SK-N-SH treated with all-trans-retinoic acid at 6 μM for 48 hours (cell line): ENCODE results near the gene MMD.

Experiments
- ATAC-seq: fragments of 200-7000 bp; cut with Tn5 transposase; 3 replicates; pipeline ENCODE4 v1.9.1; 2020; ENCODE audit warnings: mild to moderate bottlenecking, moderate library complexity
- ARNTL ChIP-seq: fragments of 450-650 bp; formaldehyde crosslinking; IDR thresholded peaks from 2 replicates; pipeline ENCODE4 v1.5.0; 2020; ENCODE audit warnings: low read depth, mild to moderate bottlenecking, moderate library complexity, borderline replicate concordance
- BACH2 ChIP-seq: fragments of 250-450 bp; sonication (Bioruptor Pico); IDR thresholded peaks from 2 replicates; pipeline ENCODE4 v1.9.0; 2021; ENCODE audit warnings: mild to moderate bottlenecking, borderline replicate concordance
- CREB5 ChIP-seq: fragments of 250-450 bp; sonication (Bioruptor Pico); IDR thresholded peaks from 2 replicates; pipeline ENCODE4 v1.5.1; 2020; ENCODE audit warnings: low read depth, mild to moderate bottlenecking, moderate library complexity
- CSDC2 ChIP-seq: fragments of 250-450 bp; sonication (Bioruptor Pico); IDR thresholded peaks from 2 replicates; pipeline ENCODE4 v1.5.0; 2020; ENCODE audit warnings: mild to moderate bottlenecking, moderate library complexity
- ESRRG ChIP-seq: fragments of 250-450 bp; sonication (Bioruptor Pico); IDR thresholded peaks from 2 replicates; pipeline ENCODE4 v1.6.1; 2021; ENCODE audit warnings: mild to moderate bottlenecking
- GLIS3 ChIP-seq: fragments of 250-450 bp; sonication (Bioruptor Pico); IDR thresholded peaks from 2 replicates; pipeline ENCODE4 v1.5.0; 2020; ENCODE audit warnings: mild to moderate bottlenecking, moderate library complexity
- ISL1 ChIP-seq: fragments of 250-450 bp; sonication (Bioruptor Pico); IDR thresholded peaks from 2 replicates; pipeline ENCODE4 v2.1.2; 2022; ENCODE audit warnings: mild to moderate bottlenecking, moderate library complexity
- OSR1 ChIP-seq: fragments of 250-450 bp; sonication (Bioruptor Pico); IDR thresholded peaks from 2 replicates; pipeline ENCODE4 v1.8.0; 2022; ENCODE audit warnings: moderate library complexity, mild to moderate bottlenecking, inconsistent platforms
- PPARA ChIP-seq: fragments of 250-450 bp; sonication (Bioruptor Pico); IDR thresholded peaks from 2 replicates; pipeline ENCODE4 v1.5.0; 2020; ENCODE audit warnings: mild to moderate bottlenecking, borderline replicate concordance
- RARB ChIP-seq: fragments of 250-450 bp; sonication (Bioruptor Pico); IDR thresholded peaks from 2 replicates; pipeline ENCODE4 v1.8.0; 2021; ENCODE audit warnings: mild to moderate bottlenecking, moderate library complexity
- SNAI2 ChIP-seq: fragments of 250-450 bp; sonication (Bioruptor Pico); IDR thresholded peaks from 2 replicates; pipeline ENCODE4 v1.5.0; 2020; ENCODE audit warnings: mild to moderate bottlenecking, moderate library complexity
- TCF4 ChIP-seq: fragments of 250-450 bp; sonication (Bioruptor Pico); IDR thresholded peaks from 2 replicates; pipeline ENCODE4 v1.8.0; 2021; ENCODE audit warnings: mild to moderate bottlenecking, moderate library complexity, borderline replicate concordance
- TOX ChIP-seq: fragments of 250-450 bp; sonication (Bioruptor Pico); IDR thresholded peaks from 2 replicates; pipeline ENCODE4 v1.8.0; 2021; ENCODE audit warnings: mild to moderate bottlenecking, moderate library complexity, borderline replicate concordance
- ZC3H10 ChIP-seq: fragments of 250-450 bp; sonication (Bioruptor Pico); IDR thresholded peaks from 2 replicates; pipeline ENCODE4 v1.5.1; 2021; ENCODE audit warnings: mild to moderate bottlenecking, moderate library complexity
- ZFP3 ChIP-seq: fragments of 250-450 bp; sonication (Bioruptor Pico); IDR thresholded peaks from 2 replicates; pipeline ENCODE4 v1.5.0; 2020; ENCODE audit warnings: mild to moderate bottlenecking, moderate library complexity
- ZFP30 ChIP-seq: fragments of 450-650 bp; formaldehyde crosslinking; IDR thresholded peaks from 2 replicates; pipeline ENCODE4 v1.5.0; 2022; ENCODE audit warnings: mild to moderate bottlenecking, moderate library complexity
- ZNF565 ChIP-seq: fragments of 450-650 bp; formaldehyde crosslinking; conservative IDR thresholded peaks from 2 replicates; pipeline ENCODE4 v1.5.0; 2020; ENCODE audit warnings: low read depth, mild to moderate bottlenecking, moderate library complexity
- ZNF70 ChIP-seq: fragments of 450-650 bp; formaldehyde crosslinking; IDR thresholded peaks from 2 replicates; pipeline ENCODE4 v1.5.0; 2020; ENCODE audit warnings: mild to moderate bottlenecking, moderate library complexity
- ZNF8 ChIP-seq: fragments of 450-650 bp; formaldehyde crosslinking; IDR thresholded peaks from 2 replicates; pipeline ENCODE4 v1.5.0; 2020; ENCODE audit warnings: mild to moderate bottlenecking, moderate library complexity
- TF ChIP-seq, protein P1 (sequence below): fragments of 250-450 bp; sonication (Bioruptor Pico); IDR thresholded peaks from 2 replicates; pipeline ENCODE4 v1.8.0; 2021; ENCODE audit warnings: low read depth, mild to moderate bottlenecking, moderate library complexity, borderline replicate concordance
- TF ChIP-seq, protein P2 (sequence below): fragments of 250-450 bp; sonication (Bioruptor Pico); IDR thresholded peaks from 2 replicates; pipeline ENCODE4 v1.8.0; 2020; ENCODE audit warnings: mild to moderate bottlenecking, moderate library complexity, borderline replicate concordance
- TF ChIP-seq, protein P3 (sequence below): fragments of 250-450 bp; sonication (Bioruptor Pico); IDR thresholded peaks from 2 replicates; pipeline ENCODE4 v1.5.1; 2021; ENCODE audit warnings: mild to moderate bottlenecking, moderate library complexity

Gene MMD

DNA sequence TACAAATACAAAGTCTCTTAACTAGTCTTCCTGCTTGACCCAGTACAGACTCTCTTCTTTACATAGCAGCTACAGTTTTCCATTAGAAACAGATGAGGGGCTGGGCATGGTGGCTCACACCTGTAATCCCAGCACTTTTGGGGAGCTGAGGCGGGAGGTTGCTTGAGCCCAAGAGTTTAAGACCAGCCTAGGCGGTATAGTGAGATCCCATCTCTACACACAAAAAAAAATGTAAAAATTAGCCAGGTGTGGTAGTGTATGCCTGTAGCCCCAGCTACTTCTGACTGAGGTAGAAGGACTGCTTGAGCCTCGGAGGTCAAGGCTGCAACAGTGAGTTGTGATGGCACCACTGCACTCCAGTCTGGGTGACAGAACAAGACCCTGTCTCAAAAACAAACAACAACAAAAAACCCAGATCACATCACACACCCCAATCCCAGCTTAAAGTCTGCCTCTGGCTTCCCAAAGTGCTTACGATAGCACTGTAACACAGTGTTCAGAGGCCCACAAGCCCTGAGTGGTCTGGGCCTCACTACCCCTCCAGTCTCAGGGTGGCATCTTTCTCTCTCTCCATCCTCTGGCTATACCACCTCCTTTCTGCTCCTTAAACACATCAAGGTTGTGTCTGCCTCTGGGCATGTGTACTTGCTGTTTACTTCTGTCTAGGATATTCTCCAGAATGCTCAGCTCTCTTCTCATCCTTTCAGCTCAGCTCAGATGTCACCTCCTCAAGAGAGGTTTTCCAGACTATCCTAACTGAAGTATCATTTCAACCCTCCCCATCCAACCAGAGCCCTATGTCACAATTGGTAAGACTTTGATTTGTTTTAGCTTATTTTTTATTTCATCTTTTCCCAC is 4.0 kb downstream of the MMD start:
- no peak for TF ChIP-seq SNAI2 (CRISPR knock-in tag)
- TF ChIP-seq ZFP3 (CRISPR knock-in tag): no peak
- no peak for TF ChIP-seq ISL1 (CRISPR knock-in tag)
- TF ChIP-seq TCF4: no peak
- TF ChIP-seq OSR1: no peak
- TF ChIP-seq ZFP30: no peak
- TF ChIP-seq ZNF8 (CRISPR knock-in tag): no peak
- TF ChIP-seq PPARA (CRISPR knock-in tag): no peak
- no peak for TF ChIP-seq CSDC2 (CRISPR knock-in tag)
- TF ChIP-seq, protein P1, sequence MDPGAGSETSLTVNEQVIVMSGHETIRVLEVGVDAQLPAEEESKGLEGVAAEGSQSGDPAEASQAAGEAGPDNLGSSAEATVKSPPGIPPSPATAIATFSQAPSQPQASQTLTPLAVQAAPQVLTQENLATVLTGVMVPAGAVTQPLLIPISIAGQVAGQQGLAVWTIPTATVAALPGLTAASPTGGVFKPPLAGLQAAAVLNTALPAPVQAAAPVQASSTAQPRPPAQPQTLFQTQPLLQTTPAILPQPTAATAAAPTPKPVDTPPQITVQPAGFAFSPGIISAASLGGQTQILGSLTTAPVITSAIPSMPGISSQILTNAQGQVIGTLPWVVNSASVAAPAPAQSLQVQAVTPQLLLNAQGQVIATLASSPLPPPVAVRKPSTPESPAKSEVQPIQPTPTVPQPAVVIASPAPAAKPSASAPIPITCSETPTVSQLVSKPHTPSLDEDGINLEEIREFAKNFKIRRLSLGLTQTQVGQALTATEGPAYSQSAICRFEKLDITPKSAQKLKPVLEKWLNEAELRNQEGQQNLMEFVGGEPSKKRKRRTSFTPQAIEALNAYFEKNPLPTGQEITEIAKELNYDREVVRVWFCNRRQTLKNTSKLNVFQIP (CRISPR knock-in tag): no peak
- TF ChIP-seq CREB5: no peak
- ATAC-seq: no peak

DNA sequence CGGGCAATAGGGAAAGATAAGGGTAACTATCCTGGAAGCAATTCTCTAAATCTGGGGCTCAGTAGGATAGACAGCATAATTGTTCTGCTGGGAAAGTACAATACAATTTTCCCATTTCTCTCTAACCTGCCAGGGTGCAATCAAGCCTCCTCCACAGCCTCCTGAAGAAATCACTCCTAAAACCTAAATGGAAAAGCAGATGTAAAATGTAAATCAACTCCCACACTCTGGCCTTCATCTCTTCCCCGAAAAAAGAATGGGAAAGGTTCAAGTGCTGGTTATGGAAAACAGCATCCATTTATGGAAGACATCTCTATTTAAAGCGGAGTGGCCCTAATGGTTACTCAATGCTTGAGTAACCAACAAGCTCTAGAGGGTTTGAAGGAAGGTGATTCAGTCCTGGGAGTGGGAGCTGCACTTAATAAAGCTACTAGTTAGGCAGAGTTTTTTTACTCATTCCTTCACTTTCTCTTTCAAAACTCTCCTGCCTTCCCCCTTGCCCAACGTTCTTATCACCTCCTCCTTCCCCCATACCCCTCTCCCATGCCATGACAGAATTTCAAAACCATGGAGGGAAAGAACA is 5.1 kb downstream of the MMD start:
- TF ChIP-seq ARNTL (CRISPR knock-in tag) (no peak), CREB5 (no peak), ESRRG (CRISPR knock-in tag) (no peak), CSDC2 (CRISPR knock-in tag) (no peak), ZNF565 (CRISPR knock-in tag) (no peak), ISL1 (CRISPR knock-in tag) (no peak), ZFP30 (no peak), GLIS3 (CRISPR knock-in tag) (no peak), ZC3H10 (CRISPR knock-in tag) (no peak), TCF4 (no peak), SNAI2 (CRISPR knock-in tag) (no peak), BACH2 (CRISPR knock-in tag) (no peak), ZNF8 (CRISPR knock-in tag) (no peak), TOX (CRISPR knock-in tag) (no peak), ZNF70 (CRISPR knock-in tag) (no peak), RARB (CRISPR knock-in tag) (no peak)
- TF ChIP-seq, protein P1 (CRISPR knock-in tag): no peak
- TF ChIP-seq, protein P2, sequence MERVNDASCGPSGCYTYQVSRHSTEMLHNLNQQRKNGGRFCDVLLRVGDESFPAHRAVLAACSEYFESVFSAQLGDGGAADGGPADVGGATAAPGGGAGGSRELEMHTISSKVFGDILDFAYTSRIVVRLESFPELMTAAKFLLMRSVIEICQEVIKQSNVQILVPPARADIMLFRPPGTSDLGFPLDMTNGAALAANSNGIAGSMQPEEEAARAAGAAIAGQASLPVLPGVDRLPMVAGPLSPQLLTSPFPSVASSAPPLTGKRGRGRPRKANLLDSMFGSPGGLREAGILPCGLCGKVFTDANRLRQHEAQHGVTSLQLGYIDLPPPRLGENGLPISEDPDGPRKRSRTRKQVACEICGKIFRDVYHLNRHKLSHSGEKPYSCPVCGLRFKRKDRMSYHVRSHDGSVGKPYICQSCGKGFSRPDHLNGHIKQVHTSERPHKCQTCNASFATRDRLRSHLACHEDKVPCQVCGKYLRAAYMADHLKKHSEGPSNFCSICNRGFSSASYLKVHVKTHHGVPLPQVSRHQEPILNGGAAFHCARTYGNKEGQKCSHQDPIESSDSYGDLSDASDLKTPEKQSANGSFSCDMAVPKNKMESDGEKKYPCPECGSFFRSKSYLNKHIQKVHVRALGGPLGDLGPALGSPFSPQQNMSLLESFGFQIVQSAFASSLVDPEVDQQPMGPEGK (CRISPR knock-in tag): no peak
- TF ChIP-seq, protein P3, sequence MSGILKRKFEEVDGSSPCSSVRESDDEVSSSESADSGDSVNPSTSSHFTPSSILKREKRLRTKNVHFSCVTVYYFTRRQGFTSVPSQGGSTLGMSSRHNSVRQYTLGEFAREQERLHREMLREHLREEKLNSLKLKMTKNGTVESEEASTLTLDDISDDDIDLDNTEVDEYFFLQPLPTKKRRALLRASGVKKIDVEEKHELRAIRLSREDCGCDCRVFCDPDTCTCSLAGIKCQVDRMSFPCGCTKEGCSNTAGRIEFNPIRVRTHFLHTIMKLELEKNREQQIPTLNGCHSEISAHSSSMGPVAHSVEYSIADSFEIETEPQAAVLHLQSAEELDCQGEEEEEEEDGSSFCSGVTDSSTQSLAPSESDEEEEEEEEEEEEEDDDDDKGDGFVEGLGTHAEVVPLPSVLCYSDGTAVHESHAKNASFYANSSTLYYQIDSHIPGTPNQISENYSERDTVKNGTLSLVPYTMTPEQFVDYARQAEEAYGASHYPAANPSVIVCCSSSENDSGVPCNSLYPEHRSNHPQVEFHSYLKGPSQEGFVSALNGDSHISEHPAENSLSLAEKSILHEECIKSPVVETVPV (CRISPR knock-in tag): no peak
- no peak for ATAC-seq
